ENCODE measurements around the gene GRID1.

The GRID1 gene

GRCh38 chr10:86007171-86007570 is 359.4 kb downstream of the GRID1 start:
- no peak for DNase-seq (ENCODE audit: low read depth, low spot score)

DNA sequence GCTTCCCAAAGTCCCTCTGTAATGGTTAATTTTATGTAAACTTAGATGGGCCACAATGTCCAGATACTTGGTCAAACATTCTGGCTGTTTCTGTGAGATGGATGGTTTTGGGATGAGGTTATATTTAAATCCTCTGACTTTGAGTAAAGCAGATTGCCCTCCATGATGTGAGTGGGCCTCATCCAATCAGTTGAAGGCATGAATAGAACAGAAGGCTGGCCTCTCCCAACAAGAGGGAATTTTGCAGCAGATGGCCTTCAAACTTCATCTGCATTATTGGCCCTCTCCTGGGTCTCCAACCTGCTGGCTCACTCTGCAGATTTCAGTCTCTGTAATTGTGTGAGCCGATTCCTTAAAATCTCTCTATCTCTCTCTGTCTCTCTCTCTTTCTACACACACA is 362.3 kb downstream of the GRID1 start:
- no peak for DNase-seq (ENCODE audit: low read depth, low spot score)

DNA sequence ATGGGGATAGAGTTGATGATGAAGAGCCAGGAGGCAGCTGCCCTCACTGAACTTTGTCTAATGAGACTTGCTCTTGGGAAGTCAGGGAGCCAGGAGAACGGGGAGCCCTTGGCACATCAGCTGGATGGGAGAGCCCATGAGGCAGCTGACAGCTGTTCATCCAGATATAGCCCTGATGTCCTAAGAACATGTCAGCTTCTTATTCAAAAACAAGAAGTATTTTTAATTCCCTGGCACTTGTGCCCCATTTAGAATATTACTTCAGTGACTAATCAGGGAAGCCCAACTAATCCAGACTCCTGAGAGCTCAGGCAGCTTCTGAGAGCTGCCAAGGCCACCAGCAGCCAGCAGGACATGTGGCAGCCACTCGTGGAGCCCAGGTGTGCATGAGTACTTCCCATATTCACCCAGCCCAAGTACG is 363.4 kb downstream of the GRID1 start:
- no peak for DNase-seq (ENCODE audit: low read depth, low spot score)

GRCh38 chr10:86001521-86001920 is 365.1 kb downstream of the GRID1 start:
- no peak for DNase-seq (ENCODE audit: low read depth, low spot score)

GRCh38 chr10:85997544-85997943 is 369.1 kb downstream of the GRID1 start:
- no peak for DNase-seq (ENCODE audit: low read depth, low spot score)

GRCh38 chr10:85995791-85996190 is 370.8 kb downstream of the GRID1 start:
- DNase-seq (ENCODE audit: low read depth, low spot score), result peak; percentile 65

- DNase-seq (ENCODE audit: low read depth, low spot score), result no peak
These were observed 372.6 kb downstream of the GRID1 start for GRCh38 chr10:85993840-85994507.

DNA sequence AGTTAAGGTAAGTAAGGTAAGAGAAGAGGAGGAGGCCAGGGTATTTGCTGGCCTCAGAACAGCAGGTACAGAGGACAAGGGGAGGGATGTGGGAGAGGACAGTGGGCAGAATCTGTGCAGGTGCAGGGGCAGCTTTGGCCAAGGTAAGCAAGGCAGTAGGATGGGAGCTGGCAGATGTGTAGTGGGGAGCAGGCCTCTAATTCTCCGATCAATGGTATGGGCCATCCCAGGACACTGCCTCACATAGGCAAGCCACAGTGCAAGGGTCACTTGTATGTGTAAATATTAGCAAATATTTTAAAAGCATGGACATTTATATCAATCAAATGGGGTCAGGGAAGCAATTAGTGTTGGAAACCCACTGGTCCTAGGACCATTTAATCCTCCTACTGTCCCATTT is 373.5 kb downstream of the GRID1 start:
- DNase-seq (ENCODE audit: low read depth, low spot score), result no peak

- no peak for DNase-seq (ENCODE audit: low read depth, low spot score)
These were observed 374.3 kb downstream of the GRID1 start for GRCh38 chr10:85992324-85992723.

DNA sequence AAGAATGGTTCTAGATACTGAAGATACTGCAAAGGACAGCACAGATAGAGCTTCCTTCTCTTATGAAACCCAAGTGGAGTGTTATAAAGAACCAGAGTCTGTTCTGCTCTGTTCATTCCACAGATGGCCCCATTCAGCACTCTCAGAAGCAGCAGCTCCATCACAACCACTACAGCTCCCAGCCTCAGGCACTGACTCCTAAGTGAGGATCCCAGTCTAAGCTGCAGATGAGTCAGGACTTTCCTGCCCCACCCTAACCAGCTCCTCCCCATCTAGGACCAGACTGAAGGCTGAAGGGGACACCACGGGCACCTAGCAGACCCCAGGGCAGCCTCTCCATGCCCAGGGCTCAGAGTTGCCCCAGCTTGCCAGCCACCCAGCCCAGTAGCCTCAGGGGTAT is 379.8 kb downstream of the GRID1 start:
- no peak for DNase-seq (ENCODE audit: low read depth, low spot score)

- no peak for DNase-seq (ENCODE audit: low read depth, low spot score)
These were observed 383.5 kb downstream of the GRID1 start for GRCh38 chr10:85983051-85983450.

GRCh38 chr10:85979598-85979997 is 387.0 kb downstream of the GRID1 start:
- DNase-seq (ENCODE audit: low read depth, low spot score), result no peak

DNA sequence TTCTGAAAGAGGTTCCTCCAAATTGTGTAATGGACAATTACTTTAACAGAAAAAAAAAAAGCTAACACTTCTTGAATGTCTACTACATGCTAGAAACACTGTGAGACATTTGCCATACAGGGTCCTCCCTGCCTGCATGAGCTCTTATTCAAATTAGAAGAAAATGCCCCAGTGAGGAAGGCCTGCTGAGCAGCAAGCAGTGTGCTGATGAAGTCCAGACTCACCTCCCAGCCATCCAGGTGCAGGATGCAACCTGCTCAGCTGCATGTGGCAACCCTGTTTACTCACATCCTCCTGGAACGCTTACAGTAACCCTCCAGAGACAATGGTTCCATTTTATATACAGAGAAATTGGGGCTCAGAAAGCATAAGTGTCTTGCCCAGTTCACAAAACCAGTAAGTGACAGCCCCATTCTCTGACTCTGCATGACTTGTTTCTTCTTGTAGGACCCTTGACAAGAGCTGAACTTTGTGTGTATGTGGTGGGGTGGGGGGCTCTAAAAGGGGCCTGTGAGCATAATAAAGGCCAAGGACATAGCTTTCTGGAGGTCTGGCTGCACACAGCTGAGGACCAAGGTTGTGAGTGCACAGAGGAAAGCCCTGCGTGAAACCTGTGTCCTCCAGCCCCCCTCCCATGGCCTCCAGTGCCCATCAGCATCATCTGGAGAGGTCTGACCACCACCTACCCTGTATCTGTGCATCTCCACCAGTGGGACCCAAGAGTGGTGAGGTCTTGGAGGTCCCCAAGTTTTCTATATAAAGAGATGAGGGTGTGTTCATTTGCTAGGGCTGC is 387.8 kb downstream of the GRID1 start:
- DNase-seq (ENCODE audit: low read depth, low spot score), result no peak

GRCh38 chr10:85977642-85978041 is 389.0 kb downstream of the GRID1 start:
- DNase-seq (ENCODE audit: low read depth, low spot score), result no peak

GRCh38 chr10:85976267-85976793 is 390.3 kb downstream of the GRID1 start:
- no peak for DNase-seq (ENCODE audit: low read depth, low spot score)

DNA sequence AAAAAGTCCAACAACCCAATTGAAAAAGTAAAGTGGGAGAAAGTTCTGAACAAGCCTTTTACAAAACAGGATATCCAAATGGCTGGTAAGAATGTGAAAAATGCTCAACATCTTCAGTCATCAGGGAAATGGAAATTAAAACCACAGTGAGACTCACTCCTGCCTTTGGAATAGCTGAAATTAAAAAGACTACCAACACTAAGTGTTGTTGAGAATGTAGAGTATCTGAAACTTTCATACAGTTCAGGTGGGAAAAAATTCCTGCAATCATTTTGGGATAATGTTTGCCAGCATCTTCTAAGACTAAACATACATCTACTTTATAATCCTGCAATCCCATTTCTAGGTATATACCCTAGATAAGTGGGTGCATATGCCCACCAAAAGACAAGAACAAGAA is 395.1 kb downstream of the GRID1 start:
- no peak for DNase-seq (ENCODE audit: low read depth, low spot score)

DNA sequence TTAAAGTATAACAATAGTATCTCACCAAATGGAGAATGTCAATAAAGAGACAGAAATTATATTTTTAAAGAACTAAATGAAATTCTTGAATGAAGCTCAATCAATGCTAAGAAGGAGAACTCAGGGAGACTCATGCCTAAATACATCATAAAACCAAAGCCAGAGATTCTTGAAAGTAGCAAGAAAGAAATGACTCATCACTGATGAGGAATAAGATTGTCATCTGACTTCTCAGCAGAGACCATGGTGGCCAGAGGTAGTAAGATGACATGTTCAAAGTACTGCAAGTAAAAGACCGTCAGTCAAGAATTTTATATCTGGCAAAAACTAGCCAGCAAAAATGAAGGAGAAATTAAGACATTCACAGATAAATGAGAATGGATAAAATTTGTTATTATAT is 399.0 kb downstream of the GRID1 start:
- DNase-seq (ENCODE audit: low read depth, low spot score), result peak; percentile 9

DNA sequence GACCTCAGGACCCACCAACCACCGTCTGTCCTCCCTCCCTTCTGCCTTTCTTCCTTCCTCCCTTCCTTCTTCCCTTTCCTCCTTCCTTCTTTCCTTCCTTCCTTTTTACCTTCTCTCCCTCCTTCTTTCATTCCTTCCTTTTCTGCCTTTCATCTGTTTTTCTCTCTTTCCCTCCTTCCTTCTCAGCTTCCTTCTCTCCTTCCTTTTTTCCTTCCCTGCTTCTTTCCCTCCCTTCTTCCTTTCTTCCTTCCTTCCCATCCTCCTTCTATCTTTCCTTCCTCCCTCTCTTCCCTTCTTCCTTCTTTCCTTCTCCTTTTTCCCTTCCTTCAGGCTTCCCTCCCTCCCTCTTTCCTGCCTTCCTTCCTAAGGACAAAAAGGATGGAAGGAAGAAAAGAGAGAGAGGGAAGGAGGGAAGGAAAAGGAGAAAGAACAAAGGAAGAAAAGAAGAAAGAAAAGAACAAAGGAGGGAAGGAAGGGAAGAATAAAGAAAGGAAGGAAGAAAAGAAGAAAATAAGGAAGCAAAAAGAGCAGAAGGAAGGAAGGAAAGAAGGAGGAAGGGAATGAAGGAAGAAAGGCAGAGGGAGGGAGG is 405.0 kb downstream of the GRID1 start:
- no peak for DNase-seq (ENCODE audit: low read depth, low spot score)

DNA sequence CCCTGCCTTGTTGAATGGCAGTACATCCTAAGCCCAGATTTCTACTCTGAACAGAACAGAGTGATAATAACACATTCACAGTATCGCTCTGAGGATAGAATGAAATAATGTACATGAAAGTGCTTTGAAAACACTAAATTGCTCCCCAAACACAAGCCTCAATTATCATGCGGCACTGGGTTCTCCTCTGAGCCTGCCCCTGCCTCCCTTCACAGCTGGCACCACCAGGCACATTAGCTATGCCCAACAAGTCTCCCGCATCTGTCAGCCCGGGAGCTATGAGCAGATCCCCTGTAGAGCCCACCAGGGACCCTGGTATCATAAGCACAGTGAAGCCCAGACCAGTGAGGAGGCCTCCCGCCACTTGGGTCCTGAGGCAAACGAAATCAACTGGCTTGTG is 405.5 kb downstream of the GRID1 start:
- no peak for DNase-seq (ENCODE audit: low read depth, low spot score)

- DNase-seq (ENCODE audit: low read depth, low spot score), result no peak
These were observed 407.4 kb downstream of the GRID1 start for GRCh38 chr10:85959239-85959638.

DNA sequence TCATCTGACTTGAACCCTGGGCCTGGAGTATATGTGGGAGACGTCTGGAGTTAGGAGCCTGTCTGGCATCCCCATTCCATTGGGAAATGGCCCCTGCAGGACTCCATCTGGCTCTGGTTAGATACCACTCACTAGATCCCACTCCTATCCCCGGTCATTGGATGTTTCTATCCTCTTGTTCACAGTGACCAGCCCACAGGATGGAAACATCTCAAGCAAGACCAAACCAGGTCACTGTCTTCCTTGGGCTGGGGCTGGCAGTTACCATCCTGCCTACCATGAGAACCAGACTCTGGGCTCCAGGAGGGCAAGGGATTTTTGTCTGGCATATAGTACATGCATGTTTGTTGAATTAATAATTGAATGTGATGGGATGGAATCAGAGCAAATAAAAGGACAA is 415.7 kb downstream of the GRID1 start:
- DNase-seq (ENCODE audit: low read depth, low spot score), result no peak

DNA sequence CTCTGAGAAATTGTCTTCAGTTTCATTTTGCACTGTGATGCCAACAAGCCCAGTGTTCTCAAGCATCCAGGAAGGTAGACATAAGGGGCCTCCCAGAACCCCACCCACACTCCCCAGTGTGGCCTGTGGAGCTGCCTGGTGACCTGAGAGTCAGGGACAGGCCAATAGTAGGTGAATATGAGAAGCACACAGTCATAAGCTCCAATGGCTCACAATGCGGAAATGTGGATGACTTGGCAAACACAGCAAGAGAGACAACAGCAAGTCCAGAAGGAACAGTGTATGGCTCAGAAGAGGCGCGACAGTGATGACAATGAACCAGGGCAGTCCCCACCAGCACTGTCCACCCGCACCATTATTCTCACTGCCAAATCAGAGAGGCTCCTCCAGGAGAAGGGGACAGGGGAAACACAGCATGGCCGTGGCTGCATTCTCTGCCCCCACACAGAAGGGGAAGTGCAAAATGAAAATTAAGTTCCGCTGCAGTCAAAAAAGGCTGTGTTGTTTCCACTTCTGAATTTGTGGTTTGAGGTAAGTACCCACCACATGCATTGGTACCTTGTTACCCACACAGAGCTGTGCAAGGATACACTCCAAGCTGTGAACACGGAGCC is 419.8 kb downstream of the GRID1 start:
- no peak for DNase-seq (ENCODE audit: low read depth, low spot score)

Data from astrocyte of the hippocampus (primary cell).